ENCODE data around the gene TREM1.

DNA sequence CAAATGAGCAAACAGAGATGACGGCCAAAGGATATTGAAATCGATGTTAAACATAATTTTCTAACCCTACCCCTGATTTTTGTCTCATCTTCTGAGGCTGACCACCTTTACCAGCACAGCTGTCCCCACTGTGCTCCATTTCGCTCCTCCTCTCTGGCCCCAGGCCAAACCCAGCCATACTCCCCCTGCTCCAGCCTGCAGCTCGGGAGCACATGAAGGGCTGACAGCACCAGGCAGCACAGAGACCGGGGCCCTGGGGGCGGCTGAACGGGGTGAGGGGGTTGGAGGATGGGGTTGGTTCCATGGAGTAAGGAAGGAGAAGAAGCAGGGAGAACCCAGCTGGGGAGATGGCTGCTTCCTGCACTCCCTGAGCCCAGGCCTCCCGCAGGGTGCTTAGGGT lies 45.8 kb upstream of the TREM1 start:
- TF ChIP-seq, protein P1, sequence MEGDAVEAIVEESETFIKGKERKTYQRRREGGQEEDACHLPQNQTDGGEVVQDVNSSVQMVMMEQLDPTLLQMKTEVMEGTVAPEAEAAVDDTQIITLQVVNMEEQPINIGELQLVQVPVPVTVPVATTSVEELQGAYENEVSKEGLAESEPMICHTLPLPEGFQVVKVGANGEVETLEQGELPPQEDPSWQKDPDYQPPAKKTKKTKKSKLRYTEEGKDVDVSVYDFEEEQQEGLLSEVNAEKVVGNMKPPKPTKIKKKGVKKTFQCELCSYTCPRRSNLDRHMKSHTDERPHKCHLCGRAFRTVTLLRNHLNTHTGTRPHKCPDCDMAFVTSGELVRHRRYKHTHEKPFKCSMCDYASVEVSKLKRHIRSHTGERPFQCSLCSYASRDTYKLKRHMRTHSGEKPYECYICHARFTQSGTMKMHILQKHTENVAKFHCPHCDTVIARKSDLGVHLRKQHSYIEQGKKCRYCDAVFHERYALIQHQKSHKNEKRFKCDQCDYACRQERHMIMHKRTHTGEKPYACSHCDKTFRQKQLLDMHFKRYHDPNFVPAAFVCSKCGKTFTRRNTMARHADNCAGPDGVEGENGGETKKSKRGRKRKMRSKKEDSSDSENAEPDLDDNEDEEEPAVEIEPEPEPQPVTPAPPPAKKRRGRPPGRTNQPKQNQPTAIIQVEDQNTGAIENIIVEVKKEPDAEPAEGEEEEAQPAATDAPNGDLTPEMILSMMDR (IDR thresholded peaks at IDR 0.05) = no peak
- no peak for TF ChIP-seq POLR2AphosphoS5 (IDR thresholded peaks at IDR 0.05)

Data from sigmoid colon (tissue), 4 donors.